ENCODE data around the gene IFT80. TPM values are rescaled to one million over a fixed set of nuclear protein-coding genes. Genes with fewer than 3 reads are reported as not detected.
"Not testable (repeated sequence)": the region's sequence is repeated elsewhere in the genome, so short reads cannot be mapped to it uniquely, and the experiment has no call there.

The IFT80 gene
- total and polyA plus RNA-seq, 2 experiments from 2014 or later = 13.5 to 43.3 TPM

DNA sequence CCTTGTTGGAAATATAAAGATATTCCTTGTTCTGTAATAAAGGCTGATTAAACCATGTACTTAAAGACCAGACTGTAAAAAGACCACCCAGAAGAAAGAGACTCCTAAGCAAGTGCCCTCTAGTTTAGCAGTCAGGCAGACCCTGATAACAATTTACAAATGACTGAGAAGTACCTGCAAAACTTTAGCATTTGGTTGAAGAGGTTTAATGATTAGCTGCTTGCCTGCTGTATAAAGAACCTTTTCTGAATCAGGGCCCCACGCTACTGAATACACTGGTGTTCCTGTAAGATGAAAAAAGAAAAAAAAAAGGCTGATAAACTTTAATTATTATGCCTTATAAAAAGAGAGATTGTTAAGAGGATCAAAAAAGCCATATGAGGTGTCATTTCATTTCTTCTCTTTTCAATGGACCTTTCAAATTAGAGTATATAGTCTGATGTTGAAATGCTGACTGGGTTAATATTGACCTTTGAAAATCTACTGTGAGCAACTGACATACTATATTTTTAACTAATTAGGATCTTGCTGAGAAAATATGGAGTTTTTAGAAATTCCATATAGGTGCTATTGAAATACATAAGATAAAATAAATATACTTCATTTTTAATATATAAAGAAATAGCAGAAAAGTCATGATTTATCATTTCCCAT is 33.0 kb downstream of the IFT80 start:
- DNase-seq (ENCODE audit: low spot score) = no peak
- no peak overlapping the region for H3K4me2 ChIP-seq
- no peak overlapping the region for H3K27ac ChIP-seq
- H3K4me1 ChIP-seq (ENCODE audit: insufficient read depth) = no peaks in the 10 kb centered on the region
- H3K9me2 ChIP-seq (replicated peaks; ENCODE audit: insufficient read depth) = no peaks in the 10 kb centered on the region
- H2AFZ ChIP-seq = no peak overlapping the region
- H3K79me2 ChIP-seq = no peaks in the 10 kb centered on the region
- H3K4me3 ChIP-seq = no peak overlapping the region
- no peaks in the 10 kb centered on the region for H3K27me3 ChIP-seq
- no peaks in the 10 kb centered on the region for H3K9me3 ChIP-seq (ENCODE audit: low read depth)
- no peak for TF ChIP-seq CTCF (IDR thresholded peaks at IDR 0.05; ENCODE audit: poor library complexity)
- TF ChIP-seq EZH2phosphoT487 (IDR thresholded peaks at IDR 0.05; ENCODE audit: low read depth, severe bottlenecking, unreplicated experiment) = no peak
- no peak for TF ChIP-seq EZH2 (IDR thresholded peaks at IDR 0.05; ENCODE audit: borderline replicate concordance)
- no peaks in the 10 kb centered on the region for H3K36me3 ChIP-seq (replicated peaks; ENCODE audit: insufficient read depth, low read depth)
- 67% methylated on average over 1 of the region's 1 CpG for WGBS (ENCODE audit: low lambda C conversion rate, missing lambda C conversion rate)
- no peaks in the 10 kb centered on the region for H4K20me1 ChIP-seq (ENCODE audit: insufficient read depth, poor library complexity, severe bottlenecking)

GRCh38 chr3:160362896-160363295 is 36.1 kb downstream of the IFT80 start:
- DNase-seq (ENCODE audit: low spot score); H3K4me2 ChIP-seq; H2AFZ ChIP-seq; H3K36me3 ChIP-seq (replicated peaks; ENCODE audit: insufficient read depth, low read depth); H3K9me2 ChIP-seq (replicated peaks; ENCODE audit: insufficient read depth); H4K20me1 ChIP-seq (ENCODE audit: insufficient read depth, poor library complexity, severe bottlenecking); H3K27me3 ChIP-seq; H3K4me1 ChIP-seq (ENCODE audit: insufficient read depth); H3K4me3 ChIP-seq; H3K27ac ChIP-seq; H3K79me2 ChIP-seq; H3K9me3 ChIP-seq (ENCODE audit: low read depth): not testable (repeated sequence)
- 83% methylated on average over 2 of the region's 2 CpGs for WGBS (ENCODE audit: low lambda C conversion rate, missing lambda C conversion rate)

- WGBS (ENCODE audit: low lambda C conversion rate, missing lambda C conversion rate) = 88% methylated on average over 4 of the region's 4 CpGs
- no peak for TF ChIP-seq EZH2phosphoT487 (IDR thresholded peaks at IDR 0.05; ENCODE audit: low read depth, severe bottlenecking, unreplicated experiment)
- TF ChIP-seq EZH2 (IDR thresholded peaks at IDR 0.05; ENCODE audit: borderline replicate concordance) = no peak
- TF ChIP-seq CTCF (IDR thresholded peaks at IDR 0.05; ENCODE audit: poor library complexity) = no peak
Measured at GRCh38 chr3:160355826-160356225, 43.2 kb downstream of the IFT80 start.

GRCh38 chr3:160346511-160346910 is 52.5 kb downstream of the IFT80 start:
- TF ChIP-seq EZH2 (IDR thresholded peaks at IDR 0.05; ENCODE audit: borderline replicate concordance) = no peak
- TF ChIP-seq CTCF (IDR thresholded peaks at IDR 0.05; ENCODE audit: poor library complexity) = no peak
- no peak for TF ChIP-seq EZH2phosphoT487 (IDR thresholded peaks at IDR 0.05; ENCODE audit: low read depth, severe bottlenecking, unreplicated experiment)
- Histone ChIP-seq H3K9me2 (replicated peaks; ENCODE audit: insufficient read depth) (no peaks in the 10 kb centered on the region), H3K4me2 (no peak overlapping the region), H4K20me1 (ENCODE audit: insufficient read depth, poor library complexity, severe bottlenecking) (no peaks in the 10 kb centered on the region), H2AFZ (no peak overlapping the region), H3K4me3 (no peak overlapping the region), H3K4me1 (ENCODE audit: insufficient read depth) (no peaks in the 10 kb centered on the region), H3K36me3 (replicated peaks; ENCODE audit: insufficient read depth, low read depth) (no peaks in the 10 kb centered on the region), H3K79me2 (no peaks in the 10 kb centered on the region), H3K27ac (no peak overlapping the region), H3K27me3 (no peaks in the 10 kb centered on the region), H3K9me3 (ENCODE audit: low read depth) (no peaks in the 10 kb centered on the region)
- no peak for DNase-seq (ENCODE audit: low spot score)
- WGBS (ENCODE audit: low lambda C conversion rate, missing lambda C conversion rate) = 89% methylated on average over 2 of the region's 2 CpGs

More at GRCh38 chr3:160355826-160356225, 43.2 kb downstream of the IFT80 start:
- no peak for DNase-seq (ENCODE audit: low spot score)
- Histone ChIP-seq H3K27ac (no peak overlapping the region), H3K27me3 (no peaks in the 10 kb centered on the region), H3K4me3 (no peak overlapping the region), H4K20me1 (ENCODE audit: insufficient read depth, poor library complexity, severe bottlenecking) (no peaks in the 10 kb centered on the region), H3K4me2 (no peak overlapping the region), H3K36me3 (replicated peaks; ENCODE audit: insufficient read depth, low read depth) (no peaks in the 10 kb centered on the region), H3K4me1 (ENCODE audit: insufficient read depth) (no peaks in the 10 kb centered on the region), H3K9me2 (replicated peaks; ENCODE audit: insufficient read depth) (no peaks in the 10 kb centered on the region), H3K79me2 (no peaks in the 10 kb centered on the region), H3K9me3 (ENCODE audit: low read depth) (no peaks in the 10 kb centered on the region), H2AFZ (no peak overlapping the region)
